GM18951 (cell line): ENCODE measurements around the gene GUCY1A1.

ENCODE experiments used
- POLR2A ChIP-seq: IDR thresholded peaks from 4 replicates; pipeline ENCODE4 v1.6.1; 2011; ENCODE audit warnings: mild to moderate bottlenecking; ENCODE audit not compliant: insufficient read length, insufficient read depth; ENCODE audit errors: extremely low read depth
- in situ Hi-C: fragments of 300-500 bp; cut with MboI; formaldehyde crosslinking; loops from one replicate; pipeline ENCODE4 v1.12.0; 2022; ENCODE audit warnings: low sequenced_read_pairs, mixed read lengths, inconsistent platforms; ENCODE audit not compliant: unreplicated experiment

GUCY1A1 gene

DNA sequence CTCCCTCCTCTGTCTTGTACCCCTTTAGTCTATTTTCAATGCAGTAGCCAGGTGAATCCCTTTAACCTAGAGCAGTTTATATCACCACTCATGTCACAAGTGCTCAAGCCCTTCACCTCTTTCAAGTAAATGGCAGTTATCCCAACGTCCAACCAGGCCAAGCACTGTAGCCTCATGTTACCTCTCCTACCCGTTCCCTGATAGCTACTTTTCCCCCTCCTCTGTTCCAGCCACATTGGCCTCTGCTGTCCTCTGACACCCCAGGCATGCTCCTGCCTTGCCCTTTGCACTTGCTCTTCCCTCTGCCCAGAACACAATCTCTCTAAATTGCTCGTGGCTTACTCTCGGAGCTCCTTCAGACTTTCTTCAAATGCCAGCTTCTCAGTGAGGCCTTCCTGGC, 107.4 kb downstream of the GUCY1A1 start:
- in situ Hi-C loops, result no loop called here
- no peak for TF ChIP-seq POLR2A

DNA sequence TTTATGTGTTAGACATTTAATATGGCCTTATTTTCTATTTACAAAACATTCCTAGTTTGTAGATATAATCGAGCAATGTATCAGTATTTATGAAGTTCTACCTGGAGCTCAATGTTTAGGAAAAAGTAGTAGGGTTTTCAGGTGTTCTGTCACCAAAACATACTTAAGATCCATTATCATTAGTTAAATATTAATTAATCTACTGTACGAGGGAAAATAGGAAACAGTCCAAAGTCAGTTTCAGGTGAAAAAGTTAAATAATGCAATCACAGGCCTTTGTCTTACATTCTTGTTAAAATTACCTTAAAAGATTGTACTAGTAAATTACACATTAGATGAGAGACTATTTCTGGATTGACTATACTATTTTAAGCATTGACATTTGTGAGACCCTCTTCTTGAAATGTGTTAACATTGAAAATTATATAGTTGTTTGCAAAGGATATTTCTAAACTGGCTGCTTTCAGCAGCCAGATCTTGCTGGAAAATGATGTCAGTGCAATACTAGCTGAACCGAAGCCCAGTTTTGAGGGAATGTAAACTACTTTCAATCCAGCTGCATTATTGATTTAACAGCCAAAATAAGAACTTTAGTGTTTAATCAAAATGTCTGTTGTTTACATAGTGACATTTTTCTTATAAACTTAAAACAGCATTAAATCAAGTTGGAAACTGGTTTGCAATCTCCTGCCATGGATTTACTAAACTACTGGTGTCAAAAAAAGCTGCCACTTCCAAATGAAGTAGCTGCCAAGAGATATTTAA, 111.5 kb downstream of the GUCY1A1 start:
- no peak for TF ChIP-seq POLR2A
- in situ Hi-C loops, result no loop called here

DNA sequence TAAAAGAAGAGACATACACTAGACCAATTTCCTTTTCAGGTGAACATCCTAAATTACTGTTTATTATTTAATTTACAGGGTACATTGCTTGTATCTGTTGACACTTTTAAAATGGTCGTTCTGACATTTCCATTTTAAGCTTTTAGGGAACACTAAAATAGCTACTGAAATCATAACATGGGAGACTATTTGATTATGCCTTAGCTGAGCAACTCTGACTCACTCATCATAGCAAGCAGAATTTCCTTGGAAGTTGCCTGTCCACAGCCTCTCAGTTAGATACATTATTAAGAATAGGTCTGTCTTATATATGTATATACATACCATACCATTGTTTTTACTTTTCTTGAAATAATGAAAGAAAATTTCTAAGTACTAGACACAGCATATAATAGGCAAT, 114.1 kb downstream of the GUCY1A1 start:
- in situ Hi-C loops, result no loop called here
- no peak for TF ChIP-seq POLR2A

DNA sequence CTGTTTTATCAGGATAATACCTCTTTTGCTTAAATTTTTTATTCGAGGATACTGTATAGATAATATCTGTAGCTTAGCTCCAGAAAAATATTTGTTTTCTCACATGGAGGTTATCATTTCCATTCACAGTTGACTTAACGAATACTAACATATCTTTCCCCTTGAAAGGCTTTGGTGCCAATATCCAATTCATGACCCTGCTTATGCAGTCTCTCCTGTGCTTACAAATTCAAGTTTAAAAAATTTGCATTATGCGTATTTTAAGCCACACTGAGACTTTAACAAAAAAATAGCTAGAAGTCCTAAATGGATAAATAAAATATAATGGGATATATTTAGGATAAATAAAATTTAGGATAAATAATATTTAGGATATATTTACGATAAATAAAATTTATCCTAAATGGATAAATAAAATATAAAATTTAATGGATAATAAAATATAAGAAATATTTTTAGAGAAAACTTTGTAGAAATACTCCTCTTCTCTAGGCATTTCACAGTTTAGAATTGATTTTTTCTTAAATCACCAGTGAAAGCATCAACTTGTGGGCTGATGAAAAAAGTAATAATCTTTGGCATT, 114.7 kb downstream of the GUCY1A1 start:
- in situ Hi-C loops, result no loop called here
- TF ChIP-seq POLR2A, result no peak
